Peyer's patch (tissue), 4 donors: ENCODE results near the gene ZNF683.
A peak's percentile ranks its signal among the peaks of the same experiment; 100 is the strongest.

Experiments
- POLR2A ChIP-seq, 2 donors: fragments of 450-650 bp; IDR thresholded peaks; one replicate each; pipeline ENCODE4 v1.5.1; 2017; ENCODE audit warnings: antibody characterized with exemption in 2 of 2, mild to moderate bottlenecking in 2 of 2, moderate library complexity in 2 of 2
- TF ChIP-seq, protein P1 (sequence below), 6 experiments: fragments of 450-650 bp in 4 of 6; fragments of 200-600 bp in 2 of 6; sonication (generic) in 1 of 6; IDR thresholded peaks; one replicate each; pipeline ENCODE4 v1.5.1; 2017 to 2019; ENCODE audit warnings: antibody characterized with exemption in 6 of 6, mild to moderate bottlenecking in 3 of 6, moderate library complexity in 1 of 6

- TF ChIP-seq, protein P1, sequence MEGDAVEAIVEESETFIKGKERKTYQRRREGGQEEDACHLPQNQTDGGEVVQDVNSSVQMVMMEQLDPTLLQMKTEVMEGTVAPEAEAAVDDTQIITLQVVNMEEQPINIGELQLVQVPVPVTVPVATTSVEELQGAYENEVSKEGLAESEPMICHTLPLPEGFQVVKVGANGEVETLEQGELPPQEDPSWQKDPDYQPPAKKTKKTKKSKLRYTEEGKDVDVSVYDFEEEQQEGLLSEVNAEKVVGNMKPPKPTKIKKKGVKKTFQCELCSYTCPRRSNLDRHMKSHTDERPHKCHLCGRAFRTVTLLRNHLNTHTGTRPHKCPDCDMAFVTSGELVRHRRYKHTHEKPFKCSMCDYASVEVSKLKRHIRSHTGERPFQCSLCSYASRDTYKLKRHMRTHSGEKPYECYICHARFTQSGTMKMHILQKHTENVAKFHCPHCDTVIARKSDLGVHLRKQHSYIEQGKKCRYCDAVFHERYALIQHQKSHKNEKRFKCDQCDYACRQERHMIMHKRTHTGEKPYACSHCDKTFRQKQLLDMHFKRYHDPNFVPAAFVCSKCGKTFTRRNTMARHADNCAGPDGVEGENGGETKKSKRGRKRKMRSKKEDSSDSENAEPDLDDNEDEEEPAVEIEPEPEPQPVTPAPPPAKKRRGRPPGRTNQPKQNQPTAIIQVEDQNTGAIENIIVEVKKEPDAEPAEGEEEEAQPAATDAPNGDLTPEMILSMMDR (IDR thresholded peaks at IDR 0.05): no peak
- peak; percentile 16 to 64 for TF ChIP-seq POLR2A (IDR thresholded peaks at IDR 0.05)
Observed at GRCh38 chr1:26351590-26352337, 20.8 kb downstream of the ZNF683 start.
